Stimulated activated CD8-positive, alpha-beta memory T cell treated with anti-CD3 and anti-CD28 coated beads, Interleukin-7, amount 100 ng/mL, for 4 hours (primary cell): ENCODE results near the gene EME1.
"Not testable (repeated sequence)": the region's sequence is repeated elsewhere in the genome, so short reads cannot be mapped to it uniquely, and the experiment has no call there.

Source experiments
- DNase-seq, 2 donors: peaks; one replicate each; pipeline ENCODE4 v3.0.0-alpha.2; 2020; ENCODE audit warnings: low read depth in 2 of 2

The EME1 gene

DNA sequence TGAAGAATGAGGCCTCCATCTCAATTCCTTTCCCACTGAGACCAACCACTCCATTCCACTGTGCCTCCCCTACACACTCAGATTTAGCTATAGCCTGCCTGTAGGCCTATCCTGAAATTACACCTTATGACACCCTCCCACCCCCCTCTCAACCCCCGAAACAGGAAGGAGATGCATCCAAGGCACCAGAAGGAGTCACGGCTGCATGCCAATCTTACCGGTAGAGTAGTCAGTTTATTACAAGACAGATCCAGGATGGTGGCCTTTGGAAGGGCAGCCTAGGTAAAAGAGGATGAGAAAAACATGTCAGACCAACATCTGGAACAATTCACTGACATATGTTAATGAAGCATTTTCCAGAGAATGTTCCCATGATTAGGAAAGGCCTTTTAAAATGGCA is 21.7 kb downstream of the EME1 start:
- no peak for DNase-seq

DNA sequence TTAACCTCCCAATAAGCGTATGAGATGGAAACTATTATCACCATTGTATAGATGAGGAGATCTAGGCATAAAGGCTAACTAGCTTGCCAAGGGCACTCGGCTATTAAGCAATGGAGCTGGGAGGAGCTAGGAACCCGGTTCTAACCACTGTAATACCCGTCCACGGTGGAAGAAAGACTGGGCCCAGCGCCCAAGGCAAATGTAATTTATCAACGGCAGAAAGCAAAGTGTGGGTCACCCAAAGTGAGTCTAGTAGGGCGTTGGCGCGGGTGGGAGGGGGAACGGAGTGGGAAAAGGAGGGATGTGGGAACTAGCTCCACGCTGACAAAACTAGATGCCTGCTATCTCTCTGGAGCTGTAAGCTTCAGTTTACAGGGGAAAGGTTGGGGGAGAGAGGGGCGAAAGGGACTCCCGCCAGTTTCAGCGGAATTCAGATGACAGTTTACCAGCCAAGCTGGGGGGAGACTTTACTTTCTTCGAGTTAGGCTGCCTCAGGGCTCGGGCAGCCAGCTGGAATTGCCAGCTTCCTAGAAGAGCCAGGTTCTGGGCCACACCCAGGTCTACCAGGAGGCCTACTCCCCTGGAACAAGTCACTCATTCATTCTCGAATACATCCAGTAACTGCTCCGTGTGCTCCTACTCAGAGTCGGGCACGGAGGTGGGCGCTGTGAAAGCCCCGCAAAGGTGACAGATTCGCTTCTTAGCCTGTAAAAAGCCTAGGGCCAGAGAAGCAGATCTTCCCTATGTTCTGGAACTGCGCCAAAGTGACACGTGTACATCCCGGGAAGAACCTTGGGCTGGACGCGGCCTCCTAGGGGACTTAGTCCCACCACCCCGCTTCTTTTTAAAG is 23.5 kb downstream of the EME1 start:
- DNase-seq: peak; percentile 12 to 16

DNA sequence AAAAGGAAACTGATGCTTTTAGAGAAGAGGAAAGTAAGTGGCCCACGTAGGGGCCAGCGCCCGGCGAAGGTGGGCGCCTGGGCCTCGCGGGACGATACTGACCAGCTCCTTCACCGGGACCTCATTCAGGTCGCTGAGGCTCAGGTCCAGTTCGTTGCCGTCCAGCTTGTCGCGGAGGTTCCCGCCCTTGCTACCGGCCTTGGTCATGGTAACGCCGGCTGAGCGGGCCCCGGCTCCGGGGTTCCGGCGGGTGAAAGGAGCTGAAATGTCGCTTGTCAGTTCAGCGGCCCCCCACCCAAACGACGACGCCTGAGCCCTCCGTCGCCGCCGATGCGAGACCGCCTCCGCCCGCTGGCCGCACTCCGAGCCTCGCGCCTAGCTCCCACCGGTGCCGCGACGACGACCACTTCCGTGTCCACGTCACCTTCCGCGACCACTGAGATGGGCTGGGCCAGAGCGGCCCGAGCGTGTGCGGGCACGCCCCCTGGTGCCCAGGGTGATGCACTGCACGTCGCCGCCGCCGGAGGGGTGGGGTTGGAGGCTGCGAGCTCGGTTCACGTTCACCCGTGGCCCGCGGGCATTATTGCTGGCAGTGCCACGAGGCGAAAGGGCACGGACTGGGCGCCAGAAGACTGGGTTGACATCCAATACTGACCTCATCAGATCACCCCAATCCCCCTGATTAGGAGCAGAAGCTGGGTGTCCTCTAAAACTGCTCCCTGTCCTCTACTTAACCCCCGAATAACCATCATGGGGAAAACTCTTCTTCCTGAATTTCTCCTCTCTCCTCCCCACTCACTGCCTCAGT is 24.3 kb downstream of the EME1 start, which contains the start of gene LRRC59:
Gene LRRC59, minus strand, starts transcription at position 413 of the 808 bp plus-strand sequence. Its CDS starts 206 bp downstream, at position 207.
- peak; percentile 82 to 88 for DNase-seq

DNA sequence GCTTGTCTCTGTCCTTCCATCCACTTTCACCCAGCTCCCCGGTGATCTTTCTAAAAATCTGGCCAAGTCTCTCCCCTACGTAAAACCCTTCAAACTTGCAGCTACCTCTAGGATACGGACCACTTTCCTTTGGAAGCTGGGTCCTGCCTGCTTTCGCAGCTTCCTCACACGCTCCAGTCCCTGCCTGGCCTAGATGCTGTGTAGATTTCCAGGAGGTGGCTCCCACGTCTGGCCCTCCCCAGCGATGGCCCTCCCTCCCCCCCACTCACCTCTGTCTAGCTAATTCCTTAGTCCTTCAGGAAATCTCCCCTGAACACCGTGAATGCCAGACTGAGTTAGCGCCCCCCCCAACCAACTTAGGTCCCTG is 24.9 kb downstream of the EME1 start:
- DNase-seq: no peak

DNA sequence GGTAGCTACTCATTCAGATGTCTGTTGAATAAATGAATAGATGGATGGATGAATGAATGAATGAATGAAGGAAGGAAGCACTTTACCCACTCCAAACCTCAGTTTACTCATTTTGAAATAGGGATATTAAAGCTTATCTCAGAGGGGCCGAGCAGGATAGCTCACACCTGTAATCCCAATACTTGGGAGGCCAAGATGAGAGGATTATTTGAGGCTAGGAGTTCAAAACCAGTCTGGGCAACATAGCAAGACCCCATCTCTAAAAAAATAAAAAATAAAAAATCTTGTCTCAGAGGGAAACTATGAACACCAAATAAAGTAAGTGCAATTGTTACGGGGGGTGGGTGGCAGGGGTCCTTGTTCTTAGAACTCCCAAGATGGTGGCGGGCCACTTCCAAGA is 25.6 kb downstream of the EME1 start:
- DNase-seq: not testable (repeated sequence)

DNA sequence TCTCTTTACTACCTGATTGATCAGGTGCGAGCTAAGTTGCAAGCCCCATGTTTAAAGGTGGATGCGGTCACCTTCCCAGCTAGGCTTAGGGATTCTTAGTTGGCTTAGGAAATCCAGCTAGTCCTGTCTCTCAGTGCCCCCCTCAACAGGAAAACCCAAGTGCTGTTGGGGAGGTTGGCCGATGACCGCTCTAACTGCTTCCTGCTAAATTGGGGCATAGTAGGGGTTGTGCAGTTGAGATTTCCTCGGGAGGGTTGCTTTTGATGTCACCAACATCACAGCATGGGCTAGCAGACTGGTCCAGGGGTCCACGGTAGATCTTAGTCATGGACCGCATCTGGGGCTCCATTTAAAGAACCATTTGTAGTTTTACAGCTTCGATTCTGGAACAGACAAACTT is 26.6 kb downstream of the EME1 start:
- not testable (repeated sequence) for DNase-seq

DNA sequence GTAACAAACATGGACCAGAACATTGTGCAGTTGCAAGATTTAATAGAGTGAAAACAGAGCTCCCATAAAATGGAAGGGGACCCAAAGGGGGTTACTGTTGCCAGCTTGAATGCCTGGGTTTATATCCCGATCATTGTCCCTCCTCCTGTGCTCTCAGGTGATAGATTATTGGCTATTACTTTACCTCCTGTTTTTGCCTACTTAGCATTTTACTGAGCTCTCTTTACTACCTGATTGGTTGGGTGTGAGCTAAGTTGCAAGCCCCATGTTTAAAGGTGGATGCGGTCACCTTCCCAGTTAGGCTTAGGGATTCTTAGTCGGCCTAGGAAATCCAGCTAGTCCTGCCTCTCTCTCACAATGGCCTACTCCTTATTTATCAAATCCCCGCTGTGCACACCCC is 32.3 kb downstream of the EME1 start:
- DNase-seq: not testable (repeated sequence)

DNA sequence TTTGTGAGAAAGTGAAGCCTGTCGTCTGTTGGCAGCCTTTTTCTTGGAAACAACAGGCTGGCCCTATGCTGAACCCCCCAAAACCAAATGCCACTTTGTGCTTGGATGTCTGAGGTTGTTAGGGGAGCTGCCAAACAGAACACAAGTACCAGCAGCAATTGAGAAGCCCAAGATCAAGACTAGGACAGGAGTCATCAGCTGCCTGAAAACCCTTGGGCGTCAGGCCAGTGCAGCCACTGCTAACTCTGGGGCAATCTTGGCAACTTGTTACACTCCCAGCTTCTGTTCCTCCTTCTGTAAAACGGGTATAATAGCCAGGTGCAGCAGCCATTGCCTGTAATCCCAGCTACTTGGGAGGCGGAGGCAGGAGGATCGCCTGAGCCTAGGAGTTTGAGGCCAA is 33.5 kb downstream of the EME1 start:
- no peak for DNase-seq

DNA sequence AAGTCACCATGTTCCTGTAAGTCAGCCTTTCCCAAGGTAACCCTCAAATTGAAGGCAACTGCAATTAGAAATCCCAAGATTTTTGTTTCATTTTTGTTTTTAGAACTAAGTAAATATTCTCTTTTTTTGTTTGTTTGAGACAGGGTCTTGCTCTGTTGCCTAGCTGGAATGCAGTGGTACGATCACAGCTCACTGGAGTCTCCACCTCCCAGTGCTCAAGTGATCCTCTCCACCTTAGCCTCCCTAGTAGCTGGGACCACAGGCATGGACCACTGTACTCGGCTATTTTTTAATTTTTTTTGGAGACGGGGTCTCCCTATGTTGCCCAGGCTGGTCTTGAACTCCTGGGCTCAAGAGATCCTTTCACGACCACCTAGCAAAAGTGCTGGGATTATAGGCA is 34.9 kb downstream of the EME1 start:
- no peak for DNase-seq

DNA sequence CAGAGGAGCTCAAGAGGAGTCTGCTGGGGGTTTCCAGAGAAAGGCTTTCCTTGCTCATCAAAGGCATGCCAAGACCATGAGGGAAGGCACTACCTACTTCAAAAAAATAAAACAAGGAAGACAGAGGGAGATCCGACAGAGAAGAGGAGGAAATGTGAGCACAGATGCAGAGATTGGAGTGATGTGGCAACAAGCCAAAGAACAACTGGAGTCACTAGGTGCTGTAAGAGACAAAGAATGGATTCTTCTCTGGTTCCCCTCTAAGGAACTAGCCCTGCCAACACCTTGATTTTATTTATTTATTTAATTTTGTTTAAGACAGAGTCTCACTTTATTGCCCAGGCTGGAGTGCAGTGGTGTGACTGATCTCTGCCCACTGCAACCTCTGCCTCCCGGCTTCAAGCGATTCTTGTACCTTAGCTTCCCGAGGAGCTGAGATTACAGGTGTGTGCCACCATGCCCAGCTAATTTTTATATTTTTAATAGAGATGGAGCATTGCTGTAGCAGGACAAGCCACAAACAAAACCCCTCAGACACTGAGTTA is 39.2 kb downstream of the EME1 start:
- no peak for DNase-seq

DNA sequence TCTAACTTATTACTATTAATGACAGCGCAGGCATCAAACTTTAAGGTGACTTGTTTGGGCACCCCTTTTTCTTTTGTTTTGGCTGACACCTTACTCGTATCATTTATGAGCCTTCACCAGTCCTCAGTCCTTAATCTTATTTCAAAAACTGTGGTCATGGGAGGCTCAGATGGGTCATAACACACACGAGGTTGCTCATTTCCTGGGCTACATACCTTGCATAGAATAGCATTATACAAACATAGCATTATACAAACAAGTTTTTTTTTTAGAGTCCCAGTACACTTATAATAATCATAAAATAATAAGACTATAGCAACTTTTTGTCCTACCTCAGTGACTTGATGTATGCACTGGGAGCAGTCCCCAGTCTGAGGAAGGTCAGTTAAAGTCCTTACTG is 41.8 kb downstream of the EME1 start:
- no peak for DNase-seq

DNA sequence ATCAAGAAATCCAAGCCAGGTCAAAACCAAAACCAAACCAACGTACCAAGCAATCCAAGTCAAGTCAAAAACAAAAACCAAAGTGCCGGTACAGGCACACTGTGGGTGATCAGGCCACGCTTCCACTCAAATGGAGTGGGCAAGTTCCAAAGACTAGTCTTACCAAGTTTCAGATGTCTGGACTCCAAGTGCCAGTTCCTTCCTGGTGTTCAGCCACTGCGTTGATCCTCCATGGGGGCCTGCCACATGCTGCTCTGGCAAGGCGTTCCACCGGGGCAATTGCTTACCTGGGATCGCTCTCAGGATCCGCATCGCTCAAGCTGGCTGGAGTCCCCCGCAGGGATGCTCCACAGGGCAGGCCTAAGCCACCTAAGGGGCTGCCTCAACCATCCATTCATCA is 46.5 kb downstream of the EME1 start:
- not testable (repeated sequence) for DNase-seq

DNA sequence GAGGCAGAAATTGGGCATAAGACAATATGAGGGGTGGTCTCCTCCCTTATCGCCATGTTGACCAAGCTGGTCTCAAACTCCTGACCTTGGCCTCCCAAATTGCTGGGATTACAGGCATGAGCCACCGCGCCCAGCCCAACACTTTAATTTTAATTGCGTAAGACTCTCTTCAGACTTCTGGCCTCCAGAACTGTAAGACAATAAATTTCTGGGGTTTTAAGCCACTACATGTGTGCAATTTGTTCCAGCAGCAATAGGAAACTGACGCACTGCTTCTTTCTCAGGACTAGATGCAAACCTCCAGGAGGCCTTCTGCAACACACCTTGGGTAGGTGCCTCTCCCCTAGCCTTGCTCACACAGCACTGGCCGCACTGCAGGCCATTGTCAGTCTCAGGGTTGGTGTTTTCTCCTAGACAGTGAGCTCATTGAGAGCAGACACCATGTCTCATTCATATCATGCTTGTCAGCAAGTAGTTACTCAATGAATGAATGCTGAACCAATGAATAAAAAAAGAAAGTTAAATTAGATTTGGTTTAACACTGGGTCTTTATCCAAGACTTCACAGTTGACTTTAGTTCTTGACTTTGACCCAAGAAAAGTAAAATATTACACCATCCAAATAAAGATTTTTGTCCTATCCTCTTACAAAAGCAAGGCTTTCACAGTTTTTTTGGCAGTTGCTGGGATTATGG is 47.5 kb downstream of the EME1 start:
- no peak for DNase-seq

DNA sequence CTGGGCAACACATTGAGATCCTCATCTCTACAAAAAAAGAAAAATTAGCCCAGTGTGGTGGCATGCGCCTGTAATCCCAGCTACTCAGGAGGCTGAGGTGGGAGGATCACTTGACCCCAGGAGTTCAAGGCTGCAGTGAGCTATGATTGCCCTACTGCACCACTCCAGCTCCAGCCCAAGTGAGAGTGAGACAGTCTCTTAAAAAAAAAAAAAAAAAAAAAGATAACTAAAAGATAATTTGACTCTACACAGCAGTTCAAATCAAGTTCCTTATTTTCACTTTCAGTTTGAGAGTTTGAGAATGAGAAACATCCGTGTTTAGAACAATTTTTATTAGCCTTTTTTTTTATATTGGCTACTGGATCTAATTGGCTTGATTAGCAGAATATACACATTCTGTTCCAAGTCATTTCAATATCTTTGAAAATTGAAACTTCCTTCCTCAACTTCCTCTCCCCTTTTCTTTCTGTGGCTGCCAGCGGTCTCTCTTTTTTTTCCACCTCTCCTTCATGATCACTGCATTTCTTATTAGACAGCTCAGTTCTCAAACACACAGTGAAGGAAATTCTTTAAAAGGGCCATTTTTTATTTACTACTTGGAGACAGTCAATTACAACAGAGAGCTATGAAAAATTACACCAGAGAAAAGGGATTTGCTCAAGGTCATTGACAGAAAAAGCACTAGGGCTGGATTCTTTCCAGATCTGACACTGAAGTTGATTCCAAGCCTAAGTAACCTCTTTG is 48.5 kb downstream of the EME1 start:
- no peak for DNase-seq

DNA sequence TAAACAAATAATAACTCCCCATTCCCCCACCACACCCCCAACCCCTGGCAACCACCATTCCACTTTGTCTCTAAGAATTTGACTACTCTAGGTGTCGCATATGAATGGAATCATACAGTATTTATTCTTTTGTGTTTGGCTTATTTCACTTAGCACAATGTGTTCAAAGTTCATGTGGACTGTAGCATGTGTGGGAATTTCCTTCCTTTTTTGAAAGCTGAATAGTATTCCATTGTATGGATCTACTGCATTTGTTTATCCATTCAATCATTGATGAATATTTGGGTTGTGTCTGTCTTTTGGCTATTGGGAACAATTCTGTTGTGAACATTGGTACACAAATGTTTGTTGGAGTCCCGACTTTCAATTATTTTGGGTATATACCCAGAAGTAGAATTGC is 49.7 kb downstream of the EME1 start:
- DNase-seq: no peak

DNA sequence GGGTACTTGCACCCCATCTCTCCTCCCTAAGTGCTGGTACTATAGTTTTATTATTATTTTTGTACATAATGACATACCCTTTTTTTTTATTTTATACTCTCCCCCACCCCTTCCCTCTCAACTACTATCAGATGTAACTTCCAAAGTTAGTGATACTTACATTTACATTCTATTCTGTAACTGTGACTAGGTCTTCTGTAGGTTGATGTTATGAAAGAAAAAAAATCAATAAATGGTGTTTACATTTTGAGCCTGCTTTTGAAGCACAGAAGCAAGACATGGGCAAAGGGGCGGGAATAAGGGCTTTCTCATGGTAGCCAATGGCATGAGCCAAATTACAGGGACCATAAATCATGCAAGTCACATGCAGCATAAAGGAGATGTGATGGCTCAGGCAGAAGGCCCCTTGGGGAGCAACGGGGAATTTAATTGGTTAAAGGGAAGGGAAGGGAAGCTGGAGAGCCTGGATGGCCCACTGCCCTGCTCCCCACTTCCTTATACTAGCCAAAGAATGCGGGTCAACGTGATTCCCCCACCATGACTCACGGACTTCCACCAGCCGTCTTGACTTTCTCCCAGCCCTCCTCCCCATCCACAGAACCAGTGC is 50.6 kb downstream of the EME1 start:
- DNase-seq: no peak

DNA sequence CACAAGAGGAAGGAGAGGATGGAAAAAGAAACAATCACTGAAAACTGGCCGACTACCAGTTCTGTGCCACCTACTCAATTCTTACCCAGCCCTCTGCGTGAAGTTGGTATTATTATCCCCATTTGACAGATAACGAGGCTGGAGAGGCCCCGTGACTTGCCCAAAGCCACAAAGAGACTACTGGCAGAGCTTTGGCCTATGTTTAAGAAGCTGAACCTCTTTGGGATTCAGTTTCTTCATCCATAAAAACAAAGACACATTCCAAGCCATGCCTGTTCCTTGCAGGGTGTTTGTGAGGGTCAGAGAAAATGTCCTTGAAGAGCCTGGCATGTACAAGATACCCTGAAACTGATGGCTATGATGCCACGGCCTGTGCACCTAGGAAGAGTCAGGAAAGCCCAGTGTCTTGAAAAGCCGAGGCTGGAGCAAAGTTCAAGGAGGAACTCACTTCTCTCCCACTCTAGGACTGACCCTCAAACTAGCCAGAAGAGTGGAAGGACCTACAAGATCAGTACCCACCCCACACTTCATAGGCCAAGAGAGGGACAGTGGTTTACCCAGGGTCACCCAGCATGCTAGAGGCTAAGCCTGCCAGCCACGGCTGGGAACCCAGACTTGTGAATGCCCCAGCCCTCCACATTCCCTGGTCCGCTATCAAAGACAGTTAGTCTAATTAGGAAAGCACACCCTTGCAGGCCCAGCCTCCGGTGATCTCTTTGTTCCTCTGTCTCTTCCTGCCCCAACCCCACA is 51.4 kb downstream of the EME1 start:
- no peak for DNase-seq

DNA sequence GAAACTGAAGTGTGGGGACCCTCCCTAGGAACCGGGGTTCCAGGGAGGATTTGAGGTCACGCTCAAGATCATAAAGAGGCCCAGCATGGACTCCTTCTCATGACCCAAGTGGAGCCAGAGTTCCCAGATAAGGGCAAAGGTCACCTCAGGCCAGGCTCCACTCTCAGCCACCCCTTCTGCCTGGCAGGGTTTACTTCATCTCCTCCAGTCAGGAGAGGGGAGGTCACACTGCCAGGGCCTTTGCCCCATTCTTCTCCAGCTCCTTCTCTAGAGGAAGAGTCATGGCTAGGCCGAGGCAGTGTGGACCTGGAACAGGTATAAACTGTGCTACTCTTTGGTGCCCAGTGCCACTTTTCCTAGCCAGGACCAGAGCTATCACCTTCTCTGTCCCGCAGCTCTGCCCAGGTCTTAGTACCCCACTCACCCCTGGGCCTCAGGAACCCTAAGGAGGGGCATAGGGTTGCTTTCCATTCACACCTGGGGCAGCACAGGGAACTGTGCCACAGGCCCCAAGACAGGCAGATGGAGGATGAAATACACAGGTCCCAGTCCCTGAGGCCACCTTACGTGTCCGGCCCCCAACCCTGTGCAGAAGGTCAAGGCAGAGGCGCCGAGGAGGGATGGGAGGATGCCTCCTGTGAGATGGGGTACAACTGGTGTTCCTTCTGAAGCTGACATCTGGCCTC is 52.1 kb downstream of the EME1 start:
- DNase-seq: no peak

DNA sequence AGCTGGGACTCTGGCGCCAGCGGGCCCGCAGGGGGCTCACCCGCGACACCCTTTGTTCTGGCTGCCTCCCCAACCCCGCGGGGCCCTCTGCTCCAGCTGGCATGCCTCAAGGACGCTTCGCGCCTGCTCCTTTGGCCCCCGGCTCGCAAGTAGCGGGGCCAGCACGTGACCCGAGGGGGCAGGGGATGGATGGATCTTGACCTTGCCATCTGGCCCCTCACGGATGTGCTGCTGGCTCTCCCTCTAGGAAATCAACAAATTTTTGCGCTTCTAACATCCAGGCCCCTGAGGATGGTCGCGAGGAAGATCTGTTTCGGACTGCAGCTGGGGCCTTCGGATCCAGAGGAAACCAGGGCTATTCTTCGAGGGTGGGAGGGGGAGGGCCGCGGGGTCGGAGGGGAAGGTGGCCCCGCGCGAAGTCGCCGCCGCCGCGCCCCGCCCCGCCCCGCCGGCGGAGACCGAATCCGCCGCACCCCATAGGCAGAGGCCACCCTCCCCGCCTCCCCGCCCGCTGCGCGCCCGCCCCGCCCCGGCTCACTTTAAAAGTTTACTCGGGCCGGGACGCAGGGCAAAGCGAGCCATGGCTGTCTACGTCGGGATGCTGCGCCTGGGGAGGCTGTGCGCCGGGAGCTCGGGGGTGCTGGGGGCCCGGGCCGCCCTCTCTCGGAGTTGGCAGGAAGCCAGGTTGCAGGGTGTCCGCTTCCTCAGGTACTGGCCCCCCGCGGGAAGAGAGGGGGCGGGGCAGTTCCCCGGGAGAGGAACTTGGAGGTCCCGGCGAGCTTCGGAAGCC is 52.8 kb downstream of the EME1 start, which contains the start of gene ACSF2:
Gene ACSF2, plus strand, starts transcription at position 537 of the 790 bp plus-strand sequence. Its CDS starts 44 bp downstream, at position 581.
- peak; percentile 30 to 60 for DNase-seq
